NCI-H82 (cell line): ENCODE data around the gene STX10.

ENCODE experiments used
- DNase-seq: peaks from one replicate; lab custom pipeline; 2025; lab: John Stamatoyannopoulos, UW

Gene STX10

DNA sequence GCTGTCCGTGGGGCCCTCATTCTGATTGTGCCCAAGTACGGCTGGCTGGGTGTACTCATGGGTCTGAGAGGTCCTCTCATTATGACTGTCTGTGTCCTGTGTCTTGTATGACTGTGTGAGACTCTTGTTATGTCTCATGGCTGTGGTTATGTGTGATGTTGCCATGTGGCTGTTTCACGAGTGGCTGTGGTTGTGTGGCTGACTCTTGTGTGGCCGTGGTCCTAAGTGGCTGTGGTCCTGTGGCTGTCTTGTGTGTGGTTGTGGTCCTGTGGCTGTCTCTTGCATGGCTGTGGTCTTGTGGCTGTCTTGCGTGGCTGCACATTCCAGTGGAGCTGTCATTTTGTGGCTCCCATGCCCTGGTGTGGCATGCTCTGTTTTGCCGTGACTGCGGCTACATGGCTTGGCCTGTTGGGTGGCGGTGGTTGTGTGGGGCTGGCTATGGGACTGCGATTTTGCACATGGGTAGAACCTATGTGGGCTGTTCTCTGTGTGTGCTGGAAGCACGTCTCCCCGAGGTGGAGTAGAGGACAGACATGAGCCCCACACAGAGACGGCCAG, 50.1 kb downstream of the STX10 start:
- DNase-seq, result no peak

DNA sequence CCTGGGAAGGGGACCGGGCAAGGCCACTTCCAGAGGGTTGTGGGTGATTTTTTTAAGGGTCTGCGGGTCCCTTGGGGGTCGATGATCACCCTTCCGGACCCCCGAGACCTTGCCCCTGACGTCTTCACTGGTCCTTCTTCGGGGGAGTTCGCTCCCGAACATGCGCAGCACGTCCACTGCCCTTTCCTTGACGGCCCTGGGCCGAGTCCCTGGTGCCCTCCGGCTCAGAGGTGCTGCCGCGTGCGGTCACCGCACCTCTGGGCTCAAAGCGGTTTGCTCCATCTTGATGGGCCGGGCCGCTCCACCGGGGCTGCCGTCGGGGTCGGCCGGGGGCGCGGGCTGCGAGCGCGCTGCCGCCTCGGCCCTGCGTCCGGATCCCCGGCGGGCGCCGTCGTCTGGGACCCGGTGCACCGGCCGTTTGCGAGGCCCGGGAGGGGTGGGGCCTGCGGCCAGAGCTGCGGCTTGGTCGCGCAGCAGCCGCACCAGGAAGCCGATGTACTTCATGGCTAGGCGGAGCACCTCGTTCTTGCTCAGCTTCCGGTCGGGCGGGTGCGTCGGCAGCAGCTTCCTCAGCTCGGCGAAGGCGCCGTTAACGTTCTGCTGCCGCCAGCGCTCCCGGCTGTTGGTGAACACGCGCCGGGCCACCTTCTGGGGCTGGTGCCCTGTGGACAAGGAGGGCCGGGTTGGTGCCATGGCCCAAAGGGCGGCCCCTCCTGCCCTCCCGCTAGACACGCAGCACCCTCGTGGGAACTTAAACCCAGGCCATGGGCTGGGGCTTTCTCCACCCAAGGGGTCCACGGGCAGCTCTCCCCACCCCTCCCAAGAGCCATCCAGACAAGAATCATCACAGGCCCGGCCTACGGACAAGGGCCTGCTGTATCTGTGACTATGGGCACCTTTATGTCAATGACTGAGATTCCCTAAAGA, 50.8 kb downstream of the STX10 start:
- peak; percentile 37 for DNase-seq

DNA sequence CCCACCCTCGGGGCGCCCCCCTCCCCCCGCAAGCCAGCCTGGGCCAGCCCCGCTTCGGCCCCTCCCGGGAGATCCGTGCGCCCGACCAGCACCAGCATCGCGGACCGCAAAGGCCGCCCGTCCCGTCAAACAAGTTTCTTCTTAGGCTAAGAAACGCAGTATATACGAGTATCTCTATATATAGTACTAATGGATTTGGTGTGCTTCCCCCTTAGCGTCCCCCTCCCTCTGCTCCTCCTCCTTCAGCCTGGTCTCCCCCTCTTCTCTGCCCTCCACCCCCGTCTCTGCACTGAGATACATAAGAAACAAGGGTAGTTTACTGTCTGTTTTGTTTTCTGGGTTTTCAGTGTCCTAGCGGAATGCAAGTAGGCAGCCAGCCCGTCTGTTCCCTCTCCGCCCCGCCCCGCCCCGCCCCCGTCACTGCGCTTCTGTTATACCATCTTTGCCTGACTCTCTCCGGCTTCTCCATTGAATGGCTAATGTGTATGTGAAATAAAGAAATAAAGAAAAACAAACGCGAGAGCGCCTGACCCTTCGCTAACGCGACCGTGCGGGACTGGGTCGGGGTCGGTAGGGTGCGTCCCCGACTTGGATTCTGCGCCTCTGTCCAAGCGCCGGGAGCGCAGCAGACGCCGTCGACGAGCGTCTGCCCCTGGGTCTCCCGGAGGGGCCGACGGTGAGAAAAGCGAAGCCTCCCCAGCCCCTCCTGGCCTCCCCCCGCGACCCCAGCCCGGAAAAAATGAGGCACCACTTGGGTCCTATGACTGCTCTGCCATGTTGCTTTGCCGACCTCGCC, 51.7 kb downstream of the STX10 start:
- peak; percentile 48 for DNase-seq

DNA sequence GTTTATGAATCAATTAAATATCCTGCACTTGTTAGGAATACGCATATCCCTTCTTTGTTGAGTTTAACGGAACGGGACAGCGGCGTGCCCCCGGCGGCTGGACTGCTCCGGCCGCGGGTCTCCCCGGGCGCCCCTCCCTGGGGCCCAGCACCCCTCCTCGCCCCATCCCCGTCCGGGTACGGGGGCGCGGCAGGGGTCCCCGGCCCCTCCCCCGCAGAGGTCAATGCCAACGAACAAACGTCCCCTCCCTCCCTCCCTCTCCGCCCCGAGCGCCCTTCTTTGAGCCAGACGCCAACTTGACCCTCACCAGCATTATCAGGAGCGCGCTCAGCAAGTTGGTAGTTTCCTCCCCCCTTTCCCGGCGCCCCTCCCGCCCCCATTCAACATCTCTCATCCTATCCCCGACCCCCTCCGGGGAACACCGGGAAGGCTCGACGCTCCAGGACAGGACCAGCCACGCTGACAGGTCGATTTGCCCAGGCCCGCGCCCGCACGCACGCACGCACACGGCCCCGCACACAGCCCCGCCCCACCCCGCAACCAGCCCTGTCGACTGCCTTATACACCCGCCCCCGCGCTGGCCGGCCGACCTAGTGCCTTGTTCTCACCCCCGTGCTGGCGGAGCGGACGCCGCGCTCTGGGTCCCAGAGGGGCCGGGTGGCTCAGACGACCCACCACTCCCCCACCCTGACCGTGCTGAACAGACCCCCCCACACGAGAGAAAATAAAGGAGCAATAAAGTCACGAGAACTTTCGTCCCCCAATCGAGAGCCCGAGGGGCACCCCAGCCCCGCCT, 52.5 kb downstream of the STX10 start:
- DNase-seq, result no peak

DNA sequence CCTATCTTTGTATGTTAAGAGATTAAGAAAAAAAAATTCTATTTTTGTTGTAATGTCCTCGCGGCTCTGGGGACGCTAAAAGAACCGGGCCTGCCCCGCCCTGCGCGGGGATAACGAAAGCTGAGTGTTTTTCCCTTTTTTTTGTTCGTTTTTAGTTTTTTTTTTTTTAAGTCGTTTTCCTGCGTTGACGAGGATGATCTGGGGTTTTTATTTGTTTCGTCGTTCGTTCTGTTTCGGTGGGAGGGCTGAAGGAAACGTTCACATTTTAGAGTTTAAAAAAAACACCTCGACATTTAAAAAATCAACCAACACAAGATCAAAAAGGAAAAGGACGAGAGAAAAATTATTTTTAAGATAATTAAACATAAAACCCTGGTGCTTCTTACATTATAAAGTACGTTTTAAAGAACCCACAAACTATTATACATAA, 53.1 kb downstream of the STX10 start:
- no peak for DNase-seq

DNA sequence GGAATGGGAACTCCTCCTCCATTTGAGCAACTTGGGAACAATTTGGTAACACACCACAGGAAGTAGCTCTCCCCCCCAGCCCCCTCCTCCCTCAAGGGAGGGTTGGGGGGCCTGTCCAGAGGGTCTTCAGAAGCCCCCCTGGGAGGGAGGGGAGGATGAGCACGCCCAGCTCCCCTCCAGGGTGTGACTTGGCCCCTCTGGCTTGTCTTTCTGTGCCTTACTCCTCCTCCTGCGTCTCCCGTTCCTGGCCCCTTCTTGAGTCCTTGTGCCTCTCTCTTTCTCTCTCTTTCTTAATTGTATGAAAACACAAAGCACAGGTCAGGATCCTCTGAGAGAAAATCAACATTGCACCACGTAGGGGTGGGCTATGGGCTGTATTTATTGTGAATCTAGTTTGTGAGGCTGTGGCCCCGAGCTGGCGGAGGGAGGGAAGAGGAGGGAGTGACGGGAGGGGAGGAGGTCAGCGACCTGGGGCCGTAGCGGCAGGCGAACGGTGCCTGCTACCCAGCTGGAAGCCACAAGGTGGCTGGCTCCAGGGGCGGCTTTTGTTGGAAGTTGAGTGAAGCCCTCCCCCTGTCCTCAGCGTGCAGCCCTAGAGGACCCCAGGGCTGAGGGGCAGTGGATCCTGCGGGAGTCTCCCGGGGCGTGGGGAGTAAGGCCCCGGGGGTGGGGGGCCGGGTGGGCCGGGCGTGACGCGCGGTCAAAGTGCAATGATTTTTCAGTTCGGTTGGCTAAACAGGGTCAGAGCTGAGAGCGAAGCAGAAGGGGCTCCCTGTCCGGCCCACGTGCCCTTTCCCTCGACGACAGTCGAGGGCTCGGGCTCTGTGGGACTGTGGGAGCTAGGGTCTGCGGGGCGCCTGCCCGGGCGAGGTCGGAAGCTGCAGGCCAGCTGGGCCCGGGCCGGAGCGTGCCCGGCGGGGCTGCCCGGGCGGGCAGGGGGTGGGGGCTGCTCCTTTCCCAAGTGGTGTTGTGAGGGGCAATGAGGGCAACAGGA, 53.9 kb downstream of the STX10 start:
- DNase-seq, result peak; percentile 75

DNA sequence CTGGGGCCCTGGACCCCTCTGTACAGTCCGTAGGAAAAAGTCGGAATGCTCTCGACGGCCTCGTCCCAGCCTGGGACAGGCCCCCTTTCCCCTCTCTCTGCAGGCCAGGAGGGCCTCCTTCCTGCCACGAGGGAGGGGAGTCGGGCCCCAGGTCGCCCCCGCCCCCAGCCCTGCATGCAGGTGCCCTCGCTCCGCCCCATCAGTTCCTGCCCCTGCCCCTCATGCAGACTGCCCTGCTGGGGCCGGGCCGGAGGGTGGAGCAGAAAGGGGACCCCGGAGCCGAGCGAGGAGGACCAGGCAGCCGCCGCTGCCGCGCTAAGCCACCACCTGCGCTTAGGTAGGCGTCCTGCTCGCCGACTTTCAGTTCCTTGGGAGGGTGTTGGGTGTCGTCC, 54.8 kb downstream of the STX10 start:
- peak; percentile 45 for DNase-seq

DNA sequence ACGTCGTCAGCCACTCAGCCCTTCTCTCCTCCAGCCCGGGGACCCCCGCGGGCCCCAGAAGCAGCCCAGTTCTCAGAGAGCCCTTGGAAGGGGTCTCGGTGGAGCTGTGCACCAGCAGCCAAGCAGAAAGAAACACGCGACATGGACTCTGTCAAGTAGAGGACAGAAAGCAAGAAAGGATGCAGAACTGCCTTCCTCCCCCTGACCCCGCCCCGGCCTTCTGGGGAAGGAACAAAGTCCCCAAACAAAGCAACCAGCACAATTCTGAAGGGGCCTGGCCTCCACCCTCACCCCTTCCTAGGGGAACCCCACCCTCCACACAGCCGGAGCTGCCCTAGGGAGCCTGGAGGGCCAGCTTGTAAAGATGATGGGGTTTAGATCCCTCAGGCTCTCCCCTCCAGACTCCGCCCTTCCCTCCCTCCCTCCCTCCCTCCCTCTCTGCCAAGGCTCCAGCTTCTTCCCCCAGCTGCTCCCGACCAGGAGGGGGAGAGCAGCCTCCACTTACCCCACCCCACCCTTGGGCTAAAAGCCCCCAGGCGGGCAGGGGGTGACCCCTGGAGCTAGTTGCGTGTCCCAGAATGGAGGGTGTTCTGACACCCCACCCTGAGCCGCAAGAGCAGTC, 55.3 kb downstream of the STX10 start:
- DNase-seq, result peak; percentile 83

DNA sequence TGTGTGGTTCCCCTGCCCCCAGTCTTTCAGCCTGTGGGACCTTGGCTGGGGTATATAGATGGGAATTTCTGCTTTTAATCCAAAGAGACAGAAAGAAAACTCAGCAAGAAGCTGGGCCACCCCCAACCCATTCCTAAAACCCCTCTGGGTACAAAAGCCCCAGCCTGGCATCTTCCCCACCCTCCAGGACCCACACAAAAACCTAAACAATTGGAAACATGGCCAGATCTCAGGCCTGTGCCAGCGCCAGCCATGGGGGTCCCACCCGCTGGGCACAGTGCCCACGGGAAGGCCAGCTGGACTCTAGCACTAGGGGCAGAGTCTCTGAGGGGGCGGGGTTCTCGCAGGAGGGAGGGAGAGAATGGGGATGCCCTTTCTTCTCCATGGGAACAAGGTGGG, 56.1 kb downstream of the STX10 start:
- no peak for DNase-seq
